ENCODE measurements around the gene WDR1. TPM values are rescaled to one million over a fixed set of nuclear protein-coding genes. Genes with fewer than 3 reads are reported as not detected.
"Not testable (repeated sequence)": the region's sequence is repeated elsewhere in the genome, so short reads cannot be mapped to it uniquely, and the experiment has no call there.

WDR1 gene
- total RNA-seq, 2 donors from 2014 or later, result 550 to 559 TPM

DNA sequence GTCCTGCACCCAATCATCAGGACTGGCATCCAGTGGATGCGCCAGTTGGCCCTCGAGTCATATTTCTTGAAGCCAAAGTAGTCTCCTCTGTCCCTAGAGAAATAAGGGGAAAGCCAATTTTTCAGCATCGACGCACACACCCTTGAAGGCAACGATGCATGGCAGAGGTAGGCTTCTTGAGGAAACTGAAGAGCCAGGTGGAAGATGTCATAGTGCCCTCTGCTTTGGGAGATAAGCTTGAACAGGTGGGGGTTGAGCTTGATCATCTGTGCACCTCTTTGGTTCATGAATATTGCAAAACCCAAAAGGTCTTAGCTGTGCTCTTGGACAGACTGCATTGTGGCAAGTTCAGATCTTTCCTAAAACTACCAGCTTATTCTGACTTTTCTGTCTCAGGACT, 34.6 kb upstream of the WDR1 start:
- ATAC-seq, result no peak
- Mint-ChIP-seq H3K4me1 (ENCODE audit: low read depth in 2 of 2) (no peaks in the 10 kb centered on the region), H3K4me3 (no peak overlapping the region), H3K36me3 (no peaks in the 10 kb centered on the region), H3K27me3 (peaks cover 5 to 6% of the 10 kb centered on the region in 2 donors), H3K27ac (no peak overlapping the region), H3K9me3 (no peaks in the 10 kb centered on the region)
- no peak for DNase-seq (ENCODE audit: low spot score)

DNA sequence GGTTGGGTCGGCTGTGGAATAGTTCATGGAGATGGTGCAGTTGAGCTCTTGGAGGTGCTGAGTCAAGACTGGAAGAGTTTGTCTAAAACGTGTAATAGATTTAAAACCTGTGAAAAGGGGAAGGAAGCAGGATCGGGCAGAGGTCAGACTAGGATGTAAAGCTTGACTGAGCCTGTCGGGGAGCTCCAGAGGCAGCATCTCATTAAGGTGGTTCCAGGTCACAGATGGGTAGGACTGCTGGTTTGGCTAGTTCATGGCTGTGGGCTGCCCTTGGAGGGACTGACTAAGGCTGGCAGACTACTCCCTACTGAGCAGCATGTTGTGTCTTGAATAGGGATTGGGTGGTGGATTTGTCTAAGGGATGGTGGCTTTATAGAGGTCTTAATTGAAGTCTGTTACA, 28.4 kb upstream of the WDR1 start:
- no peak overlapping the region for H3K4me3 Mint-ChIP-seq
- H3K27me3 Mint-ChIP-seq, result peaks cover 0 to 13% of the 10 kb centered on the region in 2 donors
- H3K9me3 Mint-ChIP-seq, result no peaks in the 10 kb centered on the region
- H3K4me1 Mint-ChIP-seq (ENCODE audit: low read depth in 2 of 2), result no peaks in the 10 kb centered on the region
- no peak overlapping the region for H3K27ac Mint-ChIP-seq
- no peaks in the 10 kb centered on the region for H3K36me3 Mint-ChIP-seq
- DNase-seq (ENCODE audit: low spot score) (no peak), ATAC-seq (no peak)

- Mint-ChIP-seq H3K4me1 (ENCODE audit: low read depth in 2 of 2) (no peaks in the 10 kb centered on the region), H3K27me3 (peaks cover 0 to 13% of the 10 kb centered on the region in 2 donors), H3K9me3 (no peaks in the 10 kb centered on the region), H3K4me3 (no peak overlapping the region), H3K27ac (no peak overlapping the region), H3K36me3 (no peaks in the 10 kb centered on the region)
- ATAC-seq, result no peak
- DNase-seq (ENCODE audit: low spot score), result no peak
Measured at GRCh38 chr4:10144479-10144878, 27.9 kb upstream of the WDR1 start.

- ATAC-seq (no peak), DNase-seq (ENCODE audit: low spot score) (no peak)
- peaks cover 0 to 13% of the 10 kb centered on the region in 2 donors for H3K27me3 Mint-ChIP-seq
- H3K4me3 Mint-ChIP-seq, result no peak overlapping the region
- no peaks in the 10 kb centered on the region for H3K9me3 Mint-ChIP-seq
- H3K36me3 Mint-ChIP-seq, result no peaks in the 10 kb centered on the region
- no peaks in the 10 kb centered on the region for H3K4me1 Mint-ChIP-seq (ENCODE audit: low read depth in 2 of 2)
- no peak overlapping the region for H3K27ac Mint-ChIP-seq
Measured at GRCh38 chr4:10143171-10143570, 26.6 kb upstream of the WDR1 start.

DNA sequence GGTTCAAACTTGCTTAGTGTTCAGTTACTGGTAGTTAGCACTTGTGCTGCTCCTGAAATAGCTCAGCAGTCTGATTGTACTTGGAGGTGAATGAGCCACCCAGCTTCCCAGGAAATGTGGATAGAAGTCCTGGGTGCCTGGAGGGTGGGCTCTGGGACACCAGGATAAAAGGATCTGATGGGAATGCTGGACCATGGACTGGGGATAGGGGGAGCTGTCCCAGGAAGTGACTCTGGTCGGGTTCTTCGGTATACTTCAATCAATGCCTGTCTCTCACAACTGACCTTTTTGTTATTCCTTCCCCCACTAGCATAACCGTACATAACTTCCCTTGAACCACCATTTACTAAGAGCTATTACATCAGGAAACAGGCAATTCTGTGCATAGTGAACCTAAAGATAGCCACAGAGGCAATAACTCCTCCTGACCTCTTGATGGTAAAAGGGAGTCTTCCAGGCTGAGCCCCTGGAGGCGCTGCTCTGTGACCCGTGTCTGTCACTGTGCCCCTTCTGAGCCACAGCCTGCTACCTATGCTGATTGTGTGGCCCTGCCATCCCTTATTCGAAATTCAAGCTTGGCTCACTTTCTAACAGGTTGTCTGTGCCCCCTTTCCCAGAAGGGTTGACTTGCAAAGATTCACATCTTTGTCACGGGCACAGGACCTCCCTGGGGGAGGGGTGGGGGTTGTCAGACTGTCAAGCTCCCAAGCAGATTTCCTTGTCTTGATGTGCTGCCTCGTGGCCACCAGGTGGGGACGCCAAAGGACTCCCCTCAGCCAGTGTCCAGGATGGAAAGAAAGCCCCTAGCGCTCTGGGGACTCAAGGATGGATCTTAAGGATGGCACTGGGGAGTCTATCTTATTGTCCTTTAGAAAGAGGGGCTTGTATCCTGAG, 24.5 kb upstream of the WDR1 start:
- no peak for DNase-seq (ENCODE audit: low spot score)
- peaks cover 0 to 13% of the 10 kb centered on the region in 2 donors for H3K27me3 Mint-ChIP-seq
- H3K4me1 Mint-ChIP-seq (ENCODE audit: low read depth in 2 of 2), result no peaks in the 10 kb centered on the region
- H3K4me3 Mint-ChIP-seq, result no peak overlapping the region
- H3K36me3 Mint-ChIP-seq, result no peaks in the 10 kb centered on the region
- no peak for ATAC-seq
- H3K27ac Mint-ChIP-seq, result no peak overlapping the region
- no peaks in the 10 kb centered on the region for H3K9me3 Mint-ChIP-seq

DNA sequence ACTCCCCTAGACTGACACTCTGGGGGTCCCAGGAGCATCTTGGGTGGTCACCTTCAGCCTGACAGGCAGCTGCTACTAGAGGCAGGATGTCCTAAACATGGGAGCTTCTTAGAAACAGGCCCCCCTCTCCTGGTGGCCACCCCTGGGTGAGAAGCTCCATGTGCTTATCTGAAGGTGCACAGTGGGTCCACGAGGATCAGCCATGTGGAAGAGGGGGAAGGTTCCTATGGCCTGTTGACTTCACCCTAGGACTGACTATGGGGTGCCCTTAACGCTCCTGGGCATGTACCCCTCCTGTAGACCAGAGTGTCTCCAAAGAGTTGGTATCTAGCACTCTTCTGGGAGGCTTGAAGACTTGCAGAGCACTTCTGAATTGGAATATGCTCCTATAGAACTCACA, 22.9 kb upstream of the WDR1 start:
- H3K4me1 Mint-ChIP-seq (ENCODE audit: low read depth in 2 of 2), result no peaks in the 10 kb centered on the region
- no peaks in the 10 kb centered on the region for H3K36me3 Mint-ChIP-seq
- H3K4me3 Mint-ChIP-seq, result no peak overlapping the region
- H3K27ac Mint-ChIP-seq, result no peak overlapping the region
- no peaks in the 10 kb centered on the region for H3K9me3 Mint-ChIP-seq
- ATAC-seq, result no peak
- H3K27me3 Mint-ChIP-seq, result peaks cover 0 to 10% of the 10 kb centered on the region in 2 donors
- DNase-seq (ENCODE audit: low spot score), result no peak

- H3K36me3 Mint-ChIP-seq, result no peaks in the 10 kb centered on the region
- no peak for ATAC-seq
- no peaks in the 10 kb centered on the region for H3K9me3 Mint-ChIP-seq
- no peak for DNase-seq (ENCODE audit: low spot score)
- no peak overlapping the region for H3K4me3 Mint-ChIP-seq
- no peaks in the 10 kb centered on the region for H3K4me1 Mint-ChIP-seq (ENCODE audit: low read depth in 2 of 2)
- no peak overlapping the region for H3K27ac Mint-ChIP-seq
- no peaks in the 10 kb centered on the region for H3K27me3 Mint-ChIP-seq
Measured at GRCh38 chr4:10135260-10135659, 18.7 kb upstream of the WDR1 start.

- Mint-ChIP-seq H3K36me3 (no peaks in the 10 kb centered on the region), H3K27me3 (no peaks in the 10 kb centered on the region), H3K4me1 (ENCODE audit: low read depth in 2 of 2) (no peaks in the 10 kb centered on the region), H3K27ac (no peak overlapping the region), H3K9me3 (no peaks in the 10 kb centered on the region), H3K4me3 (no peak overlapping the region)
- no peak for ATAC-seq
- DNase-seq (ENCODE audit: low spot score), result no peak
Measured at GRCh38 chr4:10134141-10134540, 17.5 kb upstream of the WDR1 start.

DNA sequence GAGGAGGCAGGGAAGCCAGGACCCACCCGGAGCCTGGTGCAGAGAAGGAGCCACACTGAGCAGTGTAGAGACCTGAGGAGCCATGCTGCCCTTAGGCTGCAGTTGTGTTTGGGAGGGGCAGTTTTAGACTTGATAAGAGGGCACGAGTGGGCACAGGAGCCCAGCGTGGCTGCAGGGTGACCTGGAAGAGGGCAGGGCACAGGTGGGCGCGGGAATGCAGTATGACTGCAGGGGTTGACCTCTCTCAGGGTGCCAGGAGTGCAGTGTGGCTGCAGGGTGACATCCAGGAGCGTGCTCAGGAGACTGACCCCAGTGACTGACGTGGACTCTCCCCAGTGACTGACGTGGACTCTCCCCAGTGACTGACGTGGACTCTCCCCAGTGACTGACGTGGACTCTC, 14.6 kb upstream of the WDR1 start:
- no peak overlapping the region for H3K27ac Mint-ChIP-seq
- H3K36me3 Mint-ChIP-seq, result no peaks in the 10 kb centered on the region
- H3K9me3 Mint-ChIP-seq, result no peaks in the 10 kb centered on the region
- DNase-seq (ENCODE audit: low spot score), result no peak
- ATAC-seq, result no peak
- no peaks in the 10 kb centered on the region for H3K4me1 Mint-ChIP-seq (ENCODE audit: low read depth in 2 of 2)
- no peaks in the 10 kb centered on the region for H3K27me3 Mint-ChIP-seq
- no peak overlapping the region for H3K4me3 Mint-ChIP-seq

- H3K4me1 Mint-ChIP-seq (ENCODE audit: low read depth in 2 of 2), result no peaks in the 10 kb centered on the region
- H3K4me3 Mint-ChIP-seq, result no peak overlapping the region
- H3K36me3 Mint-ChIP-seq, result no peaks in the 10 kb centered on the region
- no peak for DNase-seq (ENCODE audit: low spot score)
- no peaks in the 10 kb centered on the region for H3K9me3 Mint-ChIP-seq
- H3K27ac Mint-ChIP-seq, result no peak overlapping the region
- peaks cover 0 to 2% of the 10 kb centered on the region in 2 donors for H3K27me3 Mint-ChIP-seq
- no peak for ATAC-seq
Measured at GRCh38 chr4:10130178-10130888, 13.7 kb upstream of the WDR1 start.

- H3K9me3 Mint-ChIP-seq, result no peaks in the 10 kb centered on the region
- no peak for ATAC-seq
Measured at GRCh38 chr4:10129196-10130177, 12.9 kb upstream of the WDR1 start.

DNA sequence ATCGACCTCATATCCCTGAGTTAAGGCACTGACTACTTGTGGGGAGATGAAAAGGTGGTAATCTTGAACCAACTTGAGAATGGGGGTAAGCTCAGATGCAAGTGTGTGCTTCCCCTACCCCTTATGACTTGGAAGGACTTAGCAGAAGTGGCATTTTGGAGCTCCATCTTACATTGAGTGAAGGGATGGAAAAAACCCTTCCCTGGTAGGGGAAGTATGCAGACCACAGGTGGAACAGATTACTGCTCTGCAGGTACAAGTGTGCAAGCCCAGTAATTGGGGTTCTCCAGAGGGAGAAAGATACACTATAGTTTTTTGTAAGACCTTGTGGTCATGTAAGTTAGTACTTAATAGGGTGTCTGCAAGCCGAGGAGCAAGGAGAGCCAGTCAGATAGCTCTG, 12.2 kb upstream of the WDR1 start:
- Mint-ChIP-seq H3K36me3 (no peaks in the 10 kb centered on the region), H3K27ac (no peak overlapping the region), H3K4me3 (no peak overlapping the region), H3K9me3 (no peaks in the 10 kb centered on the region), H3K4me1 (ENCODE audit: low read depth in 2 of 2) (peaks cover 9 to 10% of the 10 kb centered on the region in 2 donors), H3K27me3 (peaks cover 0 to 4% of the 10 kb centered on the region in 2 donors)
- ATAC-seq (no peak), DNase-seq (ENCODE audit: low spot score) (no peak)

More at GRCh38 chr4:10129196-10130177, 12.9 kb upstream of the WDR1 start:
- no peak for DNase-seq (ENCODE audit: low spot score)
- Mint-ChIP-seq H3K27me3 (peaks cover 0 to 4% of the 10 kb centered on the region in 2 donors), H3K4me3 (no peak overlapping the region), H3K36me3 (no peaks in the 10 kb centered on the region), H3K27ac (no peak overlapping the region), H3K4me1 (ENCODE audit: low read depth in 2 of 2) (peaks cover 3% of the 10 kb centered on the region in 2 donors)

DNA sequence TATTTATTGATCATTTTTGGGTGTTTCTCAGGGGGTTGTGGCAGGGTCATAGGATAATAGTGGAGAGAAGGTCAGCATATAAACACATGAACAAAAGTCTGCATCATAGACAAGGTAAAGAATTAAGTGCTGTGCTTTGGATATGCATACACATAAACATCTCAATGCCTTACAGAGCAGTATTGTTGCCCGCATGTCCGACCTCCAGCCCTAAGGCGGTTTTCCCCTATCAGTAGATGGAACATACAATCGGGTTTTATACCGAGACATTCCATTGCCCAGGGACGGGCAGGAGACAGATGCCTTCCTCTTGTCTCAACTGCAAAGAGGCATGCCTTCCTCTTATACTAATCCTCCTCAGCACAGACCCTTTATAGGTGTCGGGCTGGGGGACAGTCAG, 10.9 kb upstream of the WDR1 start:
- DNase-seq (ENCODE audit: low spot score); H3K36me3 Mint-ChIP-seq; ATAC-seq; H3K27ac Mint-ChIP-seq; H3K9me3 Mint-ChIP-seq; H3K4me3 Mint-ChIP-seq; H3K27me3 Mint-ChIP-seq: not testable (repeated sequence)
- H3K4me1 Mint-ChIP-seq (ENCODE audit: low read depth in 2 of 2), result peaks cover 12 to 14% of the 10 kb centered on the region in 2 donors
